SU-DHL-6 (cell line): ENCODE results near the gene ARID3B.

Experiments used
- CTCF ChIP-seq: fragments of 200-600 bp; sonication (generic); IDR thresholded peaks from one replicate; pipeline ENCODE4 v1.5.1; 2017; ENCODE audit warnings: antibody characterized with exemption, mild to moderate bottlenecking, low read length, moderate library complexity; ENCODE audit not compliant: insufficient read depth, poor library complexity, severe bottlenecking
- EZH2phosphoT487 ChIP-seq: fragments of 200-600 bp; sonication (generic), shearing (Covaris generic); conservative IDR thresholded peaks from 2 replicates; pipeline ENCODE4 v1.6.1; 2018; ENCODE audit warnings: mild to moderate bottlenecking, antibody characterized with exemption, low read length, moderate library complexity, mixed read lengths

GRCh38 chr15:74603789-74604705 is 63.0 kb downstream of the ARID3B start:
- no peak for TF ChIP-seq CTCF
- TF ChIP-seq EZH2phosphoT487 = no peak
